Measurements from ENCODE around the gene PGAM5.
"Not testable (repeated sequence)": the region's sequence is repeated elsewhere in the genome, so short reads cannot be mapped to it uniquely, and the experiment has no call there.

Gene PGAM5

DNA sequence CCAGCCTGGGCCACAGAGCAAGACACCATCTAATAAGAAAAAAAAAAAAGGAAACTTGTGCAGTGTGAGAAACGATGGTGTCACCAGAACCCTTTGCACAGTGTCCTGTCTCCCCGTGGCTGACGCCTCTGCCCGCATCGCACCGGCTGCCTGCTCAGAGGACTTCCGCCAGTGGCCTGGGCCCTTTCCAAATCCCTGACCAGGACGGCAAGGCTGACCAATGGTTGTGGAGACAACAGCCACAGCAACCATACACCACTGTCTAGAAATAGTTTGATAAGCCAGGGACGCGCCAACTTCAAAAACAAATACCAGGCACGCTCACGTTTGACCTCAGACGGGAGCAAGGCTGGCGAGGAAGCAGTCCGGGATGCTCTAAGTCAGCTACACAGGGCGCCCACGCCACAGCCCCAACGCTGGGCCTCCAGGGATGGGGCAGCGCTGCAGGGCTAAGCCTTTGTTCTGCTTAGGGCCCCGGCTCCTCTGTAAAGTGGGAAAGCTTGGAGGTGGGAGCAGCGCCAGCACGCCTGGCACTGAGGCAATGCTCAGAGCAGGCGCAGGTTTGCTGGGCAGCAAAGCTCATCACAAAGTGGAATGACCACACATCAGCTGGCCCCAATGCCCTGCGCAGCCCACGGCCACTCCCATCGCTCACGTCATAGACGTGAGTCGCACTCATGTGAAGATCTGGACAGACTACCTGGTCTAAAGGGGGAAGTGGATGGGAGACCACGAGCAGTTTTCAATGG lies 12.5 kb downstream of the PGAM5 start:
- no peak for DNase-seq

GRCh38 chr12:132723764-132724140 lies 13.1 kb downstream of the PGAM5 start:
- no peak for DNase-seq

DNA sequence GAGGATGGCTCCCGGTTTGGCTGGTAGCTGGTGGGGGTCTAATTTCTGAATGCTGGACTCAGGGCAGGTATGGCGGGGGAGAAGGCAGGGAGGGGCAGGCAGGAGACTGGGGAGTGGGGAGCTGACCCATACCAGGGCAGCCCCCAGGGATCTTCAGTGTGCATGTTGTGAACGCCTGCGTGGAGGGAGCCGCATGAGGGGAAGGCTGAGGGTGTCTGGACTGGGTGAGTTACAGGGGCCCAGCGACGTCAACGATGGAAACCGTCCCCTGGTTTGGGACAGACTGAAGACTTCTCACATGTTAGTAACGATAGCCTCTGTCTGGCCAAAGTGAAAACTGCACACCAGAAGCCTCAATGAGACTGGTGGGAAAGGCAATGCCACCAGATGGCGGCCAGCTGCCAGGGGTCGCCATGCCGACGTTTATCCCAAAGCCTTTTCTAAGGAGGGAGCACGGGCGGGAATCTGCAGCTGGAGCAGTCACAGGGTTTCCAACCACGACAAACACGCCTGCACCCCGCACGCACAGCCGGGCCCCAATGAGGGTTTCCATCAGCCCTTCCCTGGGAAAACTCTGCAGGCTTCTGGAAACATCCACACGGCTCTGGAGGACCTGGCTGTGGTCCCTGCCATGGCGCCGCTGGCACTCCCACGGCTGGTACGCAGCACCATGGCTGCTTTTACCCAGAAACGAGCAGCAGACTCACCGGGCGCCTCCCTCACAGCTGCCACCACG lies 14.0 kb downstream of the PGAM5 start:
- DNase-seq: no peak

GRCh38 chr12:132726386-132726785 lies 15.7 kb downstream of the PGAM5 start:
- no peak for DNase-seq

DNA sequence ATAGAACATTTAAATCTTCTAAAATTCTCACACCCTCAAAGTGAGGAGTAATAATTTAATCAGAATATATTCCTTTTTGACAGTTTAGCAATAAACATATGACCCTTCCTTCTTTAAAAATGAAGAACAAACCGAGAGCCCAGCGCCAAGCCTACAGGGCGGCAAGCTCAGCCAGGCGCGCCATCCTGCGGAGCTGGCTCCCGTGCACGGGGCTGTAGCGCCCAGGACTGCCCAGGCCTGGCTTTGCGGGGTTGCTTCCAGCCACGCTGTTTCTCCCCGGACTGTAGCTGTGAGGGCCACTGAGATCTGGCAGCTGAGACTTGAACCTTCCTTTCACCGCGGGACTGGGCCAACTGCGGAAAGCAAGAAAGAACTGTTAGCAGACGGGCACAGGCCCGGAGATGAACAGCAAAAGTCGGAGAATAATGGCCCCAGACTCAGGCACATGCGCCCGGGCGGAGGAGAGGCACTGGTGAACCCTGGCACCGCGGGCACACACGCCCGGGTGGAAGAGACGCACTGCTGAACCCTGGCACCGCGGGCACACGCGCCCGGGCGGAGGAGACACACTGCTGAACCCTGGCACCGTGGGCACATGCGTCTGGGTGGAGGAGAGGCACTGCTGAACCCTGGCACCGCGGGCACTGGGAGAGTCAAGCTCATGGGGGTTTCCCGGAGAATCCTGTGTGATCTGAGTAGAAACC lies 16.6 kb downstream of the PGAM5 start:
- DNase-seq: no peak

DNA sequence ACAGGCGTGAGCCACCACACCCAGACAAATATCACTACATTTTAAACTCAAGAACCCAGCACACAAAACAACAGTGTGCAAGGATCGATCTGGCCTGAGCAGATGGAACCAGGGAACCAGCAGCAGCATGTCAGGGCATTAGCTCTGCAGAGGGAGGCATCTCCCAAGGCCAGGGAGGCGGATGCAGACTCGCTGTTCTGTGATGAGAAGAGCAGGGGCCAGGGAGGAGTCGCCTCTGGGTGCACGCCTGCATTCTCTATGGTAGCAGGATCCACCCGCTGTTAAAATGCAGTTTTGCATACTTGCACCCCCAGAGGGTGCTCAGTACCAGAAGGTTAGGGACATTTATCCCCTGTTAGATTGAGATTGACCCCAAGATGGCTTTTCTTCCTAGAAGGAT lies 17.9 kb downstream of the PGAM5 start:
- DNase-seq: no peak

DNA sequence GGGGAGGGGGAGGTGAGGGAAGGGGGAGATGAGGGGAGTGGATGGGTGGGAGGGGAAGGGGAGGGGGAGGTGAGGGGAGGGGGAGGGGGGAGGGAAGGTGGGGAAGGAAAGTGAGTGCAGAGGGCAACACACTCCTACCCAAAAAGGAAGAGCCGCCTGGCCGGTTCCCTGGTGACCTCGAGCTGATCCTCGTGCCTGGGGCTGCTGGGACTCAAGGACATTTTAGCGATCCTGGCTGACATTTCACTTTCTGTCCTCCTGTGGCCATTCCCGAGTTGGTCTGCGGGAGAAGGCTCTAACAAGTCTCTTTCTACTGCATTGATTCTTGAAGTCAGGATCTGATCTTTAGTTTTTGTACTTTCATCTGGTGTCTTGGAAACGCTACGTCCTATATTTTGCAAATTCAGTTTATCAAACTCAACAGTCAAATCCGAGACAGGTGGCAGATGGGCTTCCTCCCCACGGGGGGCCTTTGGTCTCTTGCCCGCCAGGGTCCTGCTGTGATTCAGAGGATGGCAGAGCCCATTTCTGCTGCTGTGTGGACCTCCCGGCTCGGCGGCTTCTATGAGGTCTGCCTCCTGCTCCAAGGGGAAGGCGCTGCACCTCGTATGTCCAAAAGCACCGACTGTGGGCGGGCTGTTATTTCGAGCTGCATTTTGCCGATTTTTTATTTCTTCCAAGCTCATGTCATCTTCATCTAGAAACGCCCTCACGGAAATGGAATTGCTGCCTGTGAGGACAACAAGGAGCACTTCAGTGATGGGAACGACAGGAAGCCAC lies 19.1 kb downstream of the PGAM5 start:
- no peak for DNase-seq

DNA sequence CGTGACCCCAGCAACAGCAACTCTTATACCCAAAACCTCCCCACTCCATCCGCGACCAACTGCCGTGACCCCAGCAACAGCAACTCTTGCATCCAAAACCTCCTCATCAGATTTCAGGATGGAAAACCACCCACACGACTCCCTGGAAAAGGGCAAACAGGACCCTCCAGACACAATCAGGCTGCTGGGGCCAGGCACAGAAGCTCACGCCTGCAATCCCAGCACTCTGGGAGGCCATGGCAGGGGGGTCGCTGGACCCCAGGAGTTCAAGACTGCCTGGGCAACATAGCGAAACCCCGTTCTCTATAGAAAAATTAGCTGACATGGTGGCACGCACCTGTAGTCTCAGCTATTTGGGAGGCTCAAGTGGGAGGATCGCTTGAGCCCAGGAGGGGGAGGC lies 19.7 kb downstream of the PGAM5 start:
- no peak for DNase-seq

- no peak for DNase-seq
Measured at GRCh38 chr12:132731574-132731973, 20.9 kb downstream of the PGAM5 start.

DNA sequence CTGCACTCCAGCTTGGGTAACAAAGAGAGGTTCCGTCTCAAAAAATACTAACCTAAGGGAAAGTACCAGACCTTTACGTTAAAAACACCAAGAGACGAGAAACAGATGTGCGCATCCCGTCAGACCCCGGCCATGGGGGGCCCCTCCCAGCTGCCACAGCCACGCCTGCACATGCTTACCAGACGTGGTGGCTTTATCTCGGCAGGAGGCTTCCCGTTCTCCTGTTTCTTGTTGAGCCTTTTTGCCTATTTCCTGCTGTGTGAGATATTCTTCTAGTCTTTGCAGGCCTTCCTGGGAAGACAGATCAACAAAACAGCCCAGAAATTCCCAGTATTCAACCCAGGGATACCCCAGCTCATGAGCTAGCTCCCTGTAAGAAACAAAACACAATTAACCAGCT lies 23.6 kb downstream of the PGAM5 start:
- DNase-seq: no peak

DNA sequence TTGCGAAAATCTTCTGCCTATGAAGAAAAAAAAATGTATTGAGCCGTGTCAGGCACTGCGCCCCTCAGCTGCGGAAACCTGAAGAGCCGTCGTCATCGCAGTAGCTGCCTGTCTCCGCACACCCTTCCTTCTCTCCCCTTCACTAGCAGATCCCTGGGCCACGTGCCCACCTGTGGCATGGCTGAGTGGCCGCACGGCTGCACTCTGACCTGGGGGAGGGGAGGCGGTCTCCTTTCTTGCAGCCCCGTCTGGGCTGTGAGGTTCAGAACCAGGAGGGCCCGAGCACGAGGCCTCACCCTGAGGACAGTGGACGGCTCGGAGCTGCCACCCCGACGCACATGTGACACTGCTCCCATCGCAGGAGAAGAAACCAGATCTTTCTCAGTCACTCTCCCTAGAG lies 24.9 kb downstream of the PGAM5 start:
- DNase-seq: no peak

- DNase-seq: no peak
Measured at GRCh38 chr12:132736378-132736777, 25.7 kb downstream of the PGAM5 start.

- DNase-seq: no peak
Measured at GRCh38 chr12:132736913-132737312, 26.3 kb downstream of the PGAM5 start.

DNA sequence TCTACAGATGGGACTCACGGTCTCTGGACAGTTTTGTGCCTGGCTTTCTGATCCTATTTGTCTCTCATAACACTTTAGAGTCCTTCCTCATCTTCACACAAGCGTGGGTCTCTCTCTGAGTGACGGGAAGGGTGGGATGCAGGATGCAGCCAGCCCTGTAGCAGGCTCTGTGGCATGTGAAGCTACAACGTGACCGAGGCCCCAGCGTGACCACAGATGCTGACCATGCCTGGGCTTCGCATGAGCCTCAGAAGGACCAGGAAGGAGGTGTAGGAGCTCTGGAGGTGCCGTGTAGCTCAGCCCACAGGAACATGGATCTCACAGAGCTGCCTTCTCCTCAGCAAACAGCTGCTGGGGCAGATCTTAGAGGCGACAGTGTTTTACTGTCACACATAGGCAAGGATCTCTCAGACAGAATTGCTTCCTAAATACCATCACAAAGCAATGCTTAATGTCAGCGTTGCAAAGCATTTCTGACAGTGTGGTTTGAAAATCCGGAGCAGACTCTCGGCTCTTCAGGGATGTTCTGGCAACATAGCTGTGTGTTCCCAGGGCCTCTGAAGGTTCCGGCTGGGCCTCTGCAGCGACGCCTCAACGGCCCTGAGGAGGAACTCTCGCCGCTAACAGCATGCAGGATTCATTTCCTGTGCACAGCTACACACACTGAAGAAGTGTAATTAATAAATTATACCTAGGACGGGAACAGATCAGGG lies 29.1 kb downstream of the PGAM5 start:
- no peak for DNase-seq

DNA sequence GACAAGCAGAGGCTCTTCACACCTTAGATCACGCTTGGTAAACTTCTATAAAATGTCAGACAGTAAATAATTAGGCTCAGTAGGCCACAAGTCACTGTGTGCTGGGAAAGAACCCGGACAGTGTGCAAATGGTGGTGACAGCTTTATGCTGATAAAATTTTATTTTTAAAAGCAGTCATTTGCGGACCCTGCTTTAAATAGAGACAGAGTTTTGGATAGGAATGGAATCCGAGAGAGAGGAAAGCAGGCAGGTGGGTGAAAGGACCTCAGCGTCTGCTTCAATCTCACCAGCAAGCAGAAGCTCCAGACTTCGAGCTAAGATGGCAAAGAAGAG lies 29.6 kb downstream of the PGAM5 start:
- no peak for DNase-seq

DNA sequence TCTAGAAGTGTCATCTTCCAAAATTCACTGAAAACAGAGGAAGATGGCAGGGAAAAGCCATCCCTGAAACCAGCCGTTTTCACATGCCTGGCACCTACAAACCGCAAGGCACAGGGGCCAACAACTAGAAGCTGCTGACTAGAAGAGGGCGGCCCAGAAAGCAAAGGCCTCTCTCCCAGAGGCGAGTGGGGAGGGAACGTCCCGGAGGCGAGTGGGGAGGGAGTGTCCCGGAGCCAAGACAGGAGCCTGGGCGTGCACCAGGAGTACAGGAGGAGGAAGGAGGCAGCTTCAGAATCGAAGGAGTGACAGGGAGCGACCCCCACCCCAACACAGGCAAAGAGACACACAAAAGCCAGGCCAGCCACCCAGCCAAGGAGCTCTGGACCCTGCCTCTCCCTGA lies 30.0 kb downstream of the PGAM5 start:
- DNase-seq: no peak

DNA sequence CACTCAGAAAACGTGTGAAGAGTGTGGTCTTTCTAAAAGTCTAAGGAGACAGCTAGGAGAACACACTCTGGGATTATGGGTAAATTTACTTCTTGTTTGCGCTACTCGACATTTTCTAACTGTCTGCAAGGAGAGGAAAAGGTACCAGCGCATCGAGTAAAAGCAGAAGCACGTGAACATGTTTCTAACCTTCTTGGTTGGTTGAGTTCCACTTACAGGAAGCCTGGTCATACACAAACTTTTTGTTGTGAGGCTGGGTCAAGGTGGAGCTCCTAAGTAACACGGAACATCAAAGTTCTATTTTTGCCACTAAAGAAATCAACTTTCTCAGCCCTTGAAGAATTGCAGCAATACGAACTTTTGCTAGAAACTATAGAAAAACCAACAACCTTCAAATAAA lies 31.0 kb downstream of the PGAM5 start:
- DNase-seq: no peak

DNA sequence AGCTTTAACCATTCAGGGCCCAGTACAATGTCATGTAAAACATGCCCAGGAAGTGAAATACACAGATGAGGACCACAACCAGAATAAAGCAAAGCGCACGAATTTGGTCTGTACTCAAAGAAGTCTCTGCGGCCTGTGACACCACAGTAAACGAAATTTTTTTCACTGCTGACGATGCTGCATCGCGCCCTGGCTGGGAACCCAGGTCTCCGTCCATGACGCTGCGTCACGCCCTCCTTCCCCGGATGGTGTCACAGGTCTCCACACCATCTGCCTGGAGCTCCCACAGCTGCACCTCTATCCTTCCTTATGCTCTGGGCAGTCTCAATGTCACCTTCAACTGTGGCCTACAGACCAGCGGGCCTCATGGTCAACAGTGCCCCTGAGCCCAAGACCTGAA lies 33.2 kb downstream of the PGAM5 start:
- DNase-seq: no peak

DNA sequence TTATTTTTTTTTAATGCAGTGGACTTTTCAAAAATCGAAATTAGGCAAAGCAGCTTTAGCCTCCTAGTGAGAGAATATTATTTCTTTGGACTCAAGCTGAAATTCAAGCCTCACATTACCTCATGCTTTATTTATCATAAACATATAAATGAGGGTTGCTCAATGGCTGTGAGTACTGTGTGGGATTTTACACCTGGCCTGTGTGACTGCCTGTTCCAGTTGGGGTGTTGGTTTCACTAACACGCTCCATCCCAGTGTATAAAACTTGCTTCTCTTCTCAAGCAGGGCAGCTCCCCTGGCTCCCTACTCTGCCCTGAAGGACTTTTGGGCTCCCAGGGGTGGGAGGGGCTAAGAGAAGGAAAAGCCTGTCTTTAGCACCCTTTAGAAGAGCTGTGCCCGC lies 36.0 kb downstream of the PGAM5 start:
- no peak for DNase-seq

DNA sequence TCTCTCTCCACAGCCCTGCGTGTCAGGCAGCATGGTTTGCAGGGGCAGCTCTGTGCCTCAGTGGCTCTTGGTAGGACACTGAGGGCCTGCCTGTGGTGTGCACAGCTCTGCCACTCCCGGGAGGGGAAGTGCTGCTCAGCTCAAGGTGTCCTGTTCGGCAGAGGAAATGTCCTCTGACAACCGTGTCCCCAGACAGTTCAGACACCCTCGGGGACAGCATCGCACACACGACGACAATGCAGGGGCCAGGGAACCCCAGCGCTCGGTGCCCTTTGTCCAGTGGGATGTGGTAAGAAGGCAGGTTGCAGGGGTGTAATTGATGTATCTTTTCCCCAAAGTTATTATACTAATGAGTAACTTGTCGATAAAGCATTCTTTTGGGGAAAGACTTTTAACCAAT lies 36.8 kb downstream of the PGAM5 start:
- no peak for DNase-seq

GRCh38 chr12:132747896-132748295 lies 37.3 kb downstream of the PGAM5 start:
- no peak for DNase-seq

DNA sequence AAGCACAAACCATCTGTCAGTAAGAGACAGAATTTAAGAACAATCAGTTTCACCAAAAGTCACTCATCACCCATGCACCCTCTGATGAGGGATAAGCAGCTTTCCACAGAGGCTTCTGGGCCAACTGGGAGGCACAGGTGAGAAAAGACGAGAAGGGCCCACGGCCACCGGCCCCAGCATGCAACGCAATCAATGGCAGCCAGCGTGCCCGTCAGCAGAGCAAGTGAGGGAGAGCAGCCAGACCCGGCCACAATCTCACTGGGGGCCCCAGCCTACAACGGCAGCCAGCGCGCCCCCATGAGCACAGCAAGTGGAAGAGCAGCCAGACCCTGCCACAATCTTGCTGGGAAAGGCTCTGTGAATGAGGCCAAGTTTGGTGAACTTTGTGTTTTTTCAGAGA lies 37.7 kb downstream of the PGAM5 start:
- no peak for DNase-seq

DNA sequence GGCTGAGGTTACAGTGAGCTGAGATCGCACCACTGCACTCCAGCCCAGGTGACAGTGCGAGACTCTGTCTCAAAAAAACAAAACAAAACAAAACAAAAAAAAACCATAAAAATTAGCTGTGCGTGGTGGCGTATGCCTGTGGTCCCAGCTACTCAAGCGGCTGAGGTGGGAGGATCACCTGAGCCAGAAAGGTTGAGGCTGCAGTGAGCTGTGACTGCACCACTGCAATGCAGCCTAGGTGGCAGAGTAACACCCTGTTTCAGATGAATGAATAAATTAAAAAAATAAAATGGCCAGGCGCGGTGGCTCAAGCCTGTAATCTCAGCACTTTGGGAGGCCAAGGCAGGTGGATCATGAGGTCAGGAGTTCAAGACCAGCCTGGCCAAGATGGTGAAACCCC lies 43.0 kb downstream of the PGAM5 start:
- DNase-seq: not testable (repeated sequence)
